GM12878 (cell line): Measurements from ENCODE around the gene CELF2. TPM values are rescaled to one million over a fixed set of nuclear protein-coding genes. Genes with fewer than 3 reads are reported as not detected.
A peak's percentile ranks its signal among the peaks of the same experiment; 100 is the strongest.

ENCODE experiments used
- ASH2L ChIP-seq: fragments of 300-600, 200-600 bp; sonication (generic); IDR thresholded peaks from 2 replicates; pipeline ENCODE4 v1.6.1; 2017; ENCODE audit warnings: low read depth, mild to moderate bottlenecking, borderline replicate concordance
- JUND ChIP-seq: IDR thresholded peaks from 2 replicates; pipeline ENCODE4 v1.6.1; 2012; ENCODE audit warnings: low read depth, mild to moderate bottlenecking, low read length, improper control_type of control experiment, moderate library complexity
- MTA3 ChIP-seq: IDR thresholded peaks from 2 replicates; pipeline ENCODE4 v1.6.1; 2012; ENCODE audit warnings: low read length, inconsistent platforms, borderline replicate concordance
- PML ChIP-seq: IDR thresholded peaks from 2 replicates; pipeline ENCODE4 v1.6.1; 2012; ENCODE audit warnings: low read length, inconsistent platforms
- POU2F2 ChIP-seq: IDR thresholded peaks from 3 replicates; pipeline ENCODE4 v1.6.1; 2011; ENCODE audit warnings: low read depth, mild to moderate bottlenecking, low read length, borderline replicate concordance
- PRDM15 ChIP-seq: fragments of 450-650 bp; formaldehyde crosslinking; IDR thresholded peaks from 2 replicates; pipeline ENCODE4 v1.4.0; 2020; ENCODE audit warnings: mild to moderate bottlenecking, moderate library complexity
- ZBTB40 ChIP-seq: fragments of 450-650 bp; IDR thresholded peaks from 2 replicates; pipeline ENCODE4 v1.6.1; 2016; ENCODE audit warnings: mild to moderate bottlenecking, moderate library complexity, borderline replicate concordance
- polyA plus RNA-seq, 11 experiments: library from polyadenylated mRNA; depleted of rRNA in 4 of 11; unstranded in 6 of 11; stranded (reverse) in 5 of 11; fragments of >200 nt; fragmentation: Nextera tagmentation in 4 of 11; fragmentation: Illumina TruSeq in 1 of 11; extraction: Ambion mirVana in 4 of 11; extraction: Trizol in 1 of 11; gene quantifications; 1 replicate in 1 of 11; 2 replicates in 10 of 11; pipeline versions ENCODE4 v1.2.1 to v1.2.3, GENCODE V29; 2011 to 2016; ENCODE audit warnings: inconsistent platforms in 2 of 11, missing spikeins in 2 of 11, low read depth in 1 of 11
- total RNA-seq, 4 experiments: library from RNA; depleted of rRNA in 3 of 4; stranded (reverse); fragments of >200 nt in 3 of 4; fragmentation: Illumina TruSeq in 1 of 4; extraction: Trizol in 1 of 4; gene quantifications; 2 replicates each; pipeline versions ENCODE4 v1.2.1 to v1.2.3, GENCODE V29; 2013 to 2021

CELF2 gene
- total and polyA plus RNA-seq, 10 of the 15 experiments (the other 5 are each of a cell fraction or from before 2014, with no cell fraction given), result 20.8 to 129 (median 86.3) TPM

- TF ChIP-seq PRDM15 (CRISPR knock-in tag) (no peak), ZBTB40 (no peak), ASH2L (no peak), POU2F2 (no peak), JUND (no peak), MTA3 (0 out of 2 replicates have a peak, but pooled peaks have one; percentile 21), PML (0 out of 2 replicates have a peak, but pooled peaks have one; percentile 38)
These were observed 253.1 kb downstream of the CELF2 start (continued) for GRCh38 chr10:11270858-11271179.
